Smooth muscle cell (in vitro differentiated cells): ENCODE data around the gene PARD3B. TPM values are rescaled to one million over a fixed set of nuclear protein-coding genes. Genes with fewer than 3 reads are reported as not detected.

Experiments
- DNase-seq: peaks from one replicate; lab custom pipeline; 2025; ENCODE audit not compliant: unreplicated experiment; lab: John Stamatoyannopoulos, UW
- H2AFZ ChIP-seq: fragments of 200-600 bp; sonication (generic); 2 replicates; pipeline ENCODE4 v1.6.0; 2016; ENCODE audit warnings: antibody characterized with exemption, low read depth, mild to moderate bottlenecking
- H3F3A ChIP-seq: fragments of 200-600 bp; sonication (generic); 2 replicates; pipeline ENCODE4 v1.6.0; 2017; ENCODE audit warnings: antibody characterized with exemption, low read depth
- H3K27ac ChIP-seq: fragments of 200-600 bp; sonication (generic); 2 replicates; pipeline ENCODE4 v1.5.1; 2016; ENCODE audit warnings: low read depth, mild to moderate bottlenecking
- H3K27me3 ChIP-seq: fragments of 200-600 bp; sonication (generic); 2 replicates; pipeline ENCODE4 v1.6.1; 2016; ENCODE audit warnings: low read depth, mild to moderate bottlenecking
- H3K36me3 ChIP-seq: fragments of 200-600 bp; sonication (generic); 2 replicates; pipeline ENCODE4 v1.5.1; 2016; ENCODE audit warnings: low read depth
- H3K4me1 ChIP-seq: fragments of 200-600 bp; sonication (generic); 2 replicates; pipeline ENCODE4 v1.5.1; 2016; ENCODE audit warnings: low read depth
- H3K4me2 ChIP-seq: fragments of 200-600 bp; sonication (generic); 2 replicates; pipeline ENCODE4 v1.6.0; 2016; ENCODE audit warnings: mild to moderate bottlenecking
- H3K4me3 ChIP-seq: fragments of 200-600 bp; sonication (generic); 2 replicates; pipeline ENCODE4 v1.5.1; 2016; ENCODE audit warnings: mild to moderate bottlenecking
- H3K79me2 ChIP-seq: fragments of 200-600 bp; sonication (generic); 2 replicates; pipeline ENCODE4 v1.6.0; 2016; ENCODE audit warnings: low read depth, mild to moderate bottlenecking
- H3K9ac ChIP-seq: fragments of 200-600 bp; sonication (generic); 2 replicates; pipeline ENCODE4 v1.6.0; 2016; ENCODE audit warnings: low read depth
- H3K9me3 ChIP-seq: fragments of 200-600 bp; sonication (generic); replicated peaks from 2 replicates; pipeline ENCODE4 v1.5.1; 2016; ENCODE audit warnings: low read depth
- H4K20me1 ChIP-seq: fragments of 200-600 bp; sonication (generic); 2 replicates; pipeline ENCODE4 v1.6.0; 2016; ENCODE audit warnings: low read depth
- WGBS: methylation state at CpG from one replicate; pipeline ENCODE4 v1.1.7; 2016; ENCODE audit warnings: low lambda C conversion rate; 5-methylcytosine and 5-hydroxymethylcytosine counted together
- polyA plus RNA-seq: library from polyadenylated mRNA; unstranded; fragments of >200 nt; fragmentation: Nextera tagmentation; extraction: Ambion mirVana; gene quantifications from 2 replicates; pipeline ENCODE4 v1.2.1, GENCODE V29; 2016
- total RNA-seq: library from RNA; depleted of rRNA; stranded (reverse); fragments of >200 nt; gene quantifications from 2 replicates; pipeline ENCODE4 v1.2.3, GENCODE V29; 2014
- TF ChIP-seq, protein P1 (sequence below): fragments of 200-600 bp; sonication (generic); IDR thresholded peaks from 2 replicates; pipeline ENCODE4 v1.5.1; 2017; ENCODE audit warnings: borderline replicate concordance, mild to moderate bottlenecking, antibody characterized with exemption; ENCODE audit not compliant: insufficient read depth, poor library complexity, severe bottlenecking

The PARD3B gene
- total and polyA plus RNA-seq, 2 experiments from 2014 or later = 3.3 to 12.2 TPM

DNA sequence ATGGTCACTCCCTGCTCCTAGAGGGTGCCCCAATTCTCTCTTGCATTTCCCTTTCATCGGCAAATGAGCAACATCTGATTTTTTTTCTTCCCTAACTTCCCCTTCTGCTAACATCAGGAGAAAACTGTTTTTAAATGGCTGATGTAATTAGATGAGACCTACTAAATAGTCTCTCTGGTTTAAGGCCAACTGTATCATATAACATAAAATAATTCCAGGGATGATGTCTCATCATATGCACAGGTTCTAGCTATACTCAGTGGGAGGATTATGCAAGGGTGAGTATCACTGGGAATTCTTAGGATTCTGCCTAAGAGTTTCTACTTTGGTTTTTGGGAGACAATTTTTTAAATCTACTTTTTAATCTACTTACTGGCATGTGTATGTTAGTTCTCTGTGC, 193.4 kb downstream of the PARD3B start:
- 100% methylated on average over 1 of the region's 1 CpG for WGBS
- Histone ChIP-seq H3K4me3 (no peak overlapping the region), H3K36me3 (no peaks in the 10 kb centered on the region), H3K9me3 (no peaks in the 10 kb centered on the region), H3K4me1 (no peaks in the 10 kb centered on the region), H3K79me2 (no peaks in the 10 kb centered on the region), H3K9ac (no peak overlapping the region), H3K27ac (no peak overlapping the region), H3F3A (no peaks in the 10 kb centered on the region), H3K4me2 (no peak overlapping the region), H4K20me1 (no peaks in the 10 kb centered on the region), H3K27me3 (no peaks in the 10 kb centered on the region), H2AFZ (no peak overlapping the region)
- DNase-seq = no peak
- TF ChIP-seq, protein P1, sequence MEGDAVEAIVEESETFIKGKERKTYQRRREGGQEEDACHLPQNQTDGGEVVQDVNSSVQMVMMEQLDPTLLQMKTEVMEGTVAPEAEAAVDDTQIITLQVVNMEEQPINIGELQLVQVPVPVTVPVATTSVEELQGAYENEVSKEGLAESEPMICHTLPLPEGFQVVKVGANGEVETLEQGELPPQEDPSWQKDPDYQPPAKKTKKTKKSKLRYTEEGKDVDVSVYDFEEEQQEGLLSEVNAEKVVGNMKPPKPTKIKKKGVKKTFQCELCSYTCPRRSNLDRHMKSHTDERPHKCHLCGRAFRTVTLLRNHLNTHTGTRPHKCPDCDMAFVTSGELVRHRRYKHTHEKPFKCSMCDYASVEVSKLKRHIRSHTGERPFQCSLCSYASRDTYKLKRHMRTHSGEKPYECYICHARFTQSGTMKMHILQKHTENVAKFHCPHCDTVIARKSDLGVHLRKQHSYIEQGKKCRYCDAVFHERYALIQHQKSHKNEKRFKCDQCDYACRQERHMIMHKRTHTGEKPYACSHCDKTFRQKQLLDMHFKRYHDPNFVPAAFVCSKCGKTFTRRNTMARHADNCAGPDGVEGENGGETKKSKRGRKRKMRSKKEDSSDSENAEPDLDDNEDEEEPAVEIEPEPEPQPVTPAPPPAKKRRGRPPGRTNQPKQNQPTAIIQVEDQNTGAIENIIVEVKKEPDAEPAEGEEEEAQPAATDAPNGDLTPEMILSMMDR = no peak

DNA sequence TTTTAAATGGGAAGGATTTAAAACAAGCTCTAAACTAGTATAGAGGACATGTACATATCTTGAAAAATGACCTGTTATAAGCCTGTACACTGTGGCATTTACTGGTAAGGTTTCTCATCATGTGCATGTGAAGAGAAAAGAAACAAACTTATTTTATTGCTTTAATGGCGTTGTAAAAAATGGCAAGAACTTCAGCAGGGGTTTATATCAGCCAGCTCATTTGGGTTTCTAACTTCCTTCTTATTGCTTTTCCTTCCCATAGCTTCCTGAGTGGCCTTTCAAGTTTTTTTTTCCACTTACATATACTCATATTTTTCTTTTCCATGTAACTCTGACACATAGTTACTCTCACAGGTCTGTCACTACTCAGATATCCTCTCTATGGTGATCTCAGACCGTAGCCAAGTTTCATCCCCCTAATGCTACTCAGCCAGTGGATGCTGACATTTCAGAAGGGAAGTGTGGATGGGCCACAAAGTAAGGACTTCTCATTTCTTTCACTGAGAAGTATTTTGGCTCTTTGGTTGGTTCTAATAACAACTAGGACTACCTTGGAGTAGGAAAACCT, 198.2 kb downstream of the PARD3B start:
- Histone ChIP-seq H3K79me2 (no peaks in the 10 kb centered on the region), H3F3A (no peaks in the 10 kb centered on the region), H4K20me1 (no peaks in the 10 kb centered on the region), H3K4me1 (no peaks in the 10 kb centered on the region), H3K4me2 (no peak overlapping the region), H3K9me3 (no peaks in the 10 kb centered on the region), H2AFZ (no peak overlapping the region), H3K36me3 (no peaks in the 10 kb centered on the region), H3K4me3 (no peak overlapping the region), H3K9ac (no peak overlapping the region), H3K27me3 (no peaks in the 10 kb centered on the region), H3K27ac (no peak overlapping the region)
- TF ChIP-seq, protein P1 = no peak
- 90% methylated on average over 2 of the region's 2 CpGs for WGBS
- DNase-seq = no peak

DNA sequence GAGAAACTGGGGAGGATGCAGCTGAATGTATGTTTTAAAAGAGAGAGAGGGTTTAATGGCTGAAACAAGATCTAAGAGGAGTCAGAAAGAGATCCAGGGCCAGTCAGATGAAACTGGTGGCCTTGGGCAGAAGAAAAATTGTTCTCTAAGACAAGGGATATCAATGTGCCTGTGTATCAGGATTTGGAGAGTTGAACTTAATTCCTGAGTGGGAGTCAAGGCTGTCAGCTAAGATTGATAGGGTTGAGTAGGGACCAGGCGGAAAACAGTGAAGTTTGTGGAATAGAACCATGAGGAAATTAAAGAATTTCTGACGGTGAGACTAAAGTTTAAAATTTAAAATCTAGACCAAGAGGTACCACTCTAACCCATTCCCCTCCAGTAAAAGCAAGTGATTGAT, 199.2 kb downstream of the PARD3B start:
- no peaks in the 10 kb centered on the region for H3K36me3 ChIP-seq
- TF ChIP-seq, protein P1 = no peak
- H3K27ac ChIP-seq = no peak overlapping the region
- no peaks in the 10 kb centered on the region for H3K79me2 ChIP-seq
- no peaks in the 10 kb centered on the region for H3K9me3 ChIP-seq
- H3K4me3 ChIP-seq = no peak overlapping the region
- no peaks in the 10 kb centered on the region for H4K20me1 ChIP-seq
- H2AFZ ChIP-seq = no peak overlapping the region
- no peak for DNase-seq
- H3F3A ChIP-seq = no peaks in the 10 kb centered on the region
- H3K4me1 ChIP-seq = no peaks in the 10 kb centered on the region
- H3K9ac ChIP-seq = no peak overlapping the region
- H3K27me3 ChIP-seq = no peaks in the 10 kb centered on the region
- H3K4me2 ChIP-seq = no peak overlapping the region
- 92% methylated on average over 2 of the region's 2 CpGs for WGBS

DNA sequence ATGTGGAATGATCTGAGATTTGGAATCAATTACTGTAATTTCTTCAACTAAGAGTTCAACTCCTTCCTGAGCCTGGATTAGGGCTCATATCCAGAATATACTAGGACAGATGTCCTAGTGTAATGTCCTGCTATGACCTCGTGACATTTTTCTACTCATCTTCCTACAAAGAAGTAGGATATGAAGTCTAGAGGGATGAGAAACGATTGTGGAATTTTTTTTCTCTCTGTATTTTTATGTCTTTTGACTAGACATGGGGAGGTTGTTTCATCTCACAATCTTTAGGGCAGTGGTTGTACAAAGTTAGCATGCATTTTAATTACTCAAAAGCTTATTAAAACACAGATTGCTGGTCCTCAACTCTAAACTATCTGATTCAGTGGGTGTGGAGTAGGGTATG, 203.0 kb downstream of the PARD3B start:
- DNase-seq = no peak
- H3K27me3 ChIP-seq = no peaks in the 10 kb centered on the region
- no peaks in the 10 kb centered on the region for H4K20me1 ChIP-seq
- H3K4me2 ChIP-seq = no peak overlapping the region
- H3K79me2 ChIP-seq = no peaks in the 10 kb centered on the region
- no peaks in the 10 kb centered on the region for H3K9me3 ChIP-seq
- no peaks in the 10 kb centered on the region for H3K4me1 ChIP-seq
- H3K9ac ChIP-seq = no peak overlapping the region
- H3F3A ChIP-seq = no peaks in the 10 kb centered on the region
- no peak overlapping the region for H3K27ac ChIP-seq
- H3K4me3 ChIP-seq = no peak overlapping the region
- 93% methylated on average over 2 of the region's 2 CpGs for WGBS
- TF ChIP-seq, protein P1 = no peak
- H3K36me3 ChIP-seq = no peaks in the 10 kb centered on the region
- no peak overlapping the region for H2AFZ ChIP-seq
